CD14-positive monocyte (primary cell): ENCODE data around the gene TBC1D10A. TPM values are rescaled to one million over a fixed set of nuclear protein-coding genes. Genes with fewer than 3 reads are reported as not detected.

ENCODE experiments used
- DNase-seq, 3 donors: peaks; one replicate each; pipeline ENCODE4 v3.0.0-alpha.2; 2011 to 2022
- H2AFZ ChIP-seq: 2 replicates; pipeline ENCODE4 v1.6.0; 2012; ENCODE audit warnings: mild to moderate bottlenecking, low read depth, low read length, inconsistent platforms; ENCODE audit not compliant: insufficient read depth, poor library complexity, severe bottlenecking
- H3K27ac ChIP-seq, 2 donors: 1 replicate in 1 of 2; 2 replicates in 1 of 2; pipeline ENCODE4 v1.5.1; 2012 to 2013; ENCODE audit warnings: low read length in 2 of 2, control low read depth in 1 of 2, inconsistent platforms in 1 of 2, low read depth in 1 of 2, mild to moderate bottlenecking in 1 of 2
- H3K27me3 ChIP-seq, 2 donors: one replicate each; pipeline versions ENCODE4 v1.6.0 to v1.6.1; 2011 to 2013; ENCODE audit warnings: low read length in 2 of 2; ENCODE audit not compliant: control insufficient read depth in 2 of 2, insufficient read depth in 2 of 2
- H3K36me3 ChIP-seq, 2 donors: replicated peaks in 1 of 2; 1 replicate in 1 of 2; 2 replicates in 1 of 2; pipeline versions ENCODE4 v1.5.1 to v1.6.1; 2012 to 2013; ENCODE audit warnings: low read length in 2 of 2, control low read depth in 1 of 2, inconsistent platforms in 1 of 2, mild to moderate bottlenecking in 1 of 2; ENCODE audit not compliant: insufficient read depth in 2 of 2, control insufficient read depth in 1 of 2
- H3K4me1 ChIP-seq, 2 donors: 1 replicate in 1 of 2; 2 replicates in 1 of 2; pipeline versions ENCODE4 v1.5.1 to v1.6.1; 2012 to 2013; ENCODE audit warnings: low read length in 2 of 2, control low read depth in 1 of 2, inconsistent platforms in 1 of 2, mild to moderate bottlenecking in 1 of 2, moderate library complexity in 1 of 2; ENCODE audit not compliant: insufficient read depth in 2 of 2, control insufficient read depth in 1 of 2
- H3K4me2 ChIP-seq: replicated peaks from 2 replicates; pipeline ENCODE3; 2012; ENCODE audit warnings: low read length, moderate library complexity, mild to moderate bottlenecking; ENCODE audit not compliant: poor library complexity, severe bottlenecking; ENCODE audit errors: extremely low read depth
- H3K4me3 ChIP-seq, 3 experiments: fragments of 200-600 bp in 1 of 3; sonication (generic) in 1 of 3; replicated peaks in 1 of 3; 1 replicate in 2 of 3; 2 replicates in 1 of 3; pipeline ENCODE4 v1.5.1; 2011 to 2013; ENCODE audit warnings: low read length in 3 of 3, mild to moderate bottlenecking in 3 of 3, control low read depth in 2 of 3, low read depth in 2 of 3, inconsistent platforms in 1 of 3, moderate library complexity in 1 of 3
- H3K79me2 ChIP-seq: 2 replicates; pipeline ENCODE4 v1.6.0; 2012; ENCODE audit warnings: mild to moderate bottlenecking, control low read depth, inconsistent platforms, low read length, moderate library complexity; ENCODE audit not compliant: insufficient read depth
- H3K9ac ChIP-seq: 2 replicates; pipeline ENCODE4 v1.6.0; 2017; ENCODE audit warnings: low read length, mild to moderate bottlenecking; ENCODE audit not compliant: insufficient read depth, poor library complexity, severe bottlenecking
- H3K9me3 ChIP-seq, 2 donors: replicated peaks in 1 of 2; 1 replicate in 1 of 2; 2 replicates in 1 of 2; pipeline versions ENCODE4 v1.5.1 to v1.6.1; 2012 to 2013; ENCODE audit warnings: low read length in 2 of 2, control low read depth in 1 of 2; ENCODE audit not compliant: control insufficient read depth in 1 of 2, insufficient read depth in 1 of 2
- H4K20me1 ChIP-seq: 2 replicates; pipeline ENCODE4 v1.6.0; 2012; ENCODE audit warnings: mild to moderate bottlenecking, low read length, control low read depth, moderate library complexity; ENCODE audit not compliant: insufficient read depth
- H3K27ac Mint-ChIP-seq, 7 donors: one replicate each; pipeline ENCODE4 v1.8.0; 2020; ENCODE audit warnings: mild to moderate bottlenecking in 7 of 7, mixed read lengths in 7 of 7, moderate library complexity in 6 of 7, inconsistent platforms in 2 of 7
- H3K27me3 Mint-ChIP-seq, 3 donors: one replicate each; pipeline ENCODE4 v1.8.0; 2021 to 2022; ENCODE audit warnings: low read depth in 3 of 3, mild to moderate bottlenecking in 3 of 3, mixed read lengths in 3 of 3, moderate library complexity in 3 of 3, inconsistent platforms in 1 of 3
- H3K36me3 Mint-ChIP-seq, 2 donors: one replicate each; pipeline ENCODE4 v1.8.0; 2020; ENCODE audit warnings: mixed read lengths in 2 of 2, inconsistent platforms in 1 of 2, mild to moderate bottlenecking in 1 of 2
- H3K4me1 Mint-ChIP-seq: one replicate; pipeline ENCODE4 v1.8.0; 2020; ENCODE audit warnings: mild to moderate bottlenecking, mixed read lengths
- H3K4me3 Mint-ChIP-seq, 2 donors: one replicate each; pipeline ENCODE4 v1.8.0; 2020; ENCODE audit warnings: mild to moderate bottlenecking in 2 of 2, mixed read lengths in 2 of 2, moderate library complexity in 1 of 2
- H3K9me3 Mint-ChIP-seq, 7 donors: one replicate each; pipeline ENCODE4 v1.8.0; 2020 to 2022; ENCODE audit warnings: mixed read lengths in 7 of 7, mild to moderate bottlenecking in 6 of 7, moderate library complexity in 6 of 7, inconsistent platforms in 2 of 7
- WGBS: methylation state at CpG from one replicate; pipeline ENCODE4 v1.1.5; 2013; ENCODE audit warnings: missing lambda C conversion rate; ENCODE audit not compliant: insufficient coverage; 5-methylcytosine and 5-hydroxymethylcytosine counted together
- intact Hi-C, 2 donors: fragments of 100-400 bp; cut with micrococcal nuclease; formaldehyde crosslinking; loops; one replicate each; pipeline versions ENCODE4 v1.15.0 to v1.15.1; 2023
- polyA plus RNA-seq, 3 donors: library from polyadenylated mRNA; depleted of rRNA in 1 of 3; unstranded in 2 of 3; stranded (reverse) in 1 of 3; fragments of 300-500 nt in 2 of 3; fragments of >200 nt in 1 of 3; fragmentation: Illumina TruSeq in 2 of 3; gene quantifications; 1 replicate in 2 of 3; 2 replicates in 1 of 3; pipeline ENCODE4 v1.2.3, GENCODE V29; 2012 to 2021
- TF ChIP-seq, protein P1 (sequence below): fragments of 200-600 bp; IDR thresholded peaks from one replicate; pipeline ENCODE4 v1.8.0; 2022; ENCODE audit warnings: antibody characterized with exemption, mild to moderate bottlenecking

TBC1D10A gene
- polyA plus RNA-seq, 3 donors = 13.4 to 38.3 (median 21.8) TPM

- H3K4me1 ChIP-seq = peaks cover 23 to 32% of the 10 kb centered on the region in 2 donors
- peaks cover 23% of the 10 kb centered on the region for H4K20me1 ChIP-seq
- H3K9me3 ChIP-seq = no peaks in the 10 kb centered on the region
- no peak overlapping the region for H2AFZ ChIP-seq
- no peaks in the 10 kb centered on the region for H3K27me3 Mint-ChIP-seq
- no peaks in the 10 kb centered on the region for H3K27me3 ChIP-seq
- no peak overlapping the region for H3K9ac ChIP-seq
- H3K27ac ChIP-seq = no peak overlapping the region
- H3K36me3 Mint-ChIP-seq = peaks cover 54 to 61% of the 10 kb centered on the region in 2 donors
- H3K79me2 ChIP-seq = no peaks in the 10 kb centered on the region
- H3K4me3 ChIP-seq = no peak overlapping the region
- no peak overlapping the region for H3K4me3 Mint-ChIP-seq
- H3K9me3 Mint-ChIP-seq = peaks cover 0 to 4% (median 0%) of the 10 kb centered on the region in 7 donors
- WGBS = 95% methylated on average over 17 of the region's 18 CpGs
- TF ChIP-seq, protein P1, sequence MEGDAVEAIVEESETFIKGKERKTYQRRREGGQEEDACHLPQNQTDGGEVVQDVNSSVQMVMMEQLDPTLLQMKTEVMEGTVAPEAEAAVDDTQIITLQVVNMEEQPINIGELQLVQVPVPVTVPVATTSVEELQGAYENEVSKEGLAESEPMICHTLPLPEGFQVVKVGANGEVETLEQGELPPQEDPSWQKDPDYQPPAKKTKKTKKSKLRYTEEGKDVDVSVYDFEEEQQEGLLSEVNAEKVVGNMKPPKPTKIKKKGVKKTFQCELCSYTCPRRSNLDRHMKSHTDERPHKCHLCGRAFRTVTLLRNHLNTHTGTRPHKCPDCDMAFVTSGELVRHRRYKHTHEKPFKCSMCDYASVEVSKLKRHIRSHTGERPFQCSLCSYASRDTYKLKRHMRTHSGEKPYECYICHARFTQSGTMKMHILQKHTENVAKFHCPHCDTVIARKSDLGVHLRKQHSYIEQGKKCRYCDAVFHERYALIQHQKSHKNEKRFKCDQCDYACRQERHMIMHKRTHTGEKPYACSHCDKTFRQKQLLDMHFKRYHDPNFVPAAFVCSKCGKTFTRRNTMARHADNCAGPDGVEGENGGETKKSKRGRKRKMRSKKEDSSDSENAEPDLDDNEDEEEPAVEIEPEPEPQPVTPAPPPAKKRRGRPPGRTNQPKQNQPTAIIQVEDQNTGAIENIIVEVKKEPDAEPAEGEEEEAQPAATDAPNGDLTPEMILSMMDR = no peak
- intact Hi-C loops = loop anchor here in 1 of 2 donors (5.0 kb wide), 1 partner anchor 35 kb away; the partner anchor contains the start of gene TBC1D10A
- DNase-seq = no peak
- H3K27ac Mint-ChIP-seq = no peak overlapping the region
- H3K36me3 ChIP-seq = peaks cover 51 to 64% of the 10 kb centered on the region in 2 donors
- no peak overlapping the region for H3K4me2 ChIP-seq
- peaks cover 18% of the 10 kb centered on the region for H3K4me1 Mint-ChIP-seq
Measured at GRCh38 chr22:30292069-30292970, 34.4 kb downstream of the TBC1D10A start.

- Mint-ChIP-seq H3K27me3 (peaks cover 0 to 2% (median 0%) of the 10 kb centered on the region in 3 donors), H3K4me1 (peaks cover 27% of the 10 kb centered on the region), H3K36me3 (peaks cover 43 to 51% of the 10 kb centered on the region in 2 donors), H3K4me3 (no peak overlapping the region), H3K27ac (peak overlapping the region in 4 of 7 donors; percentile 26 to 50 (median 36)), H3K9me3 (peaks cover 0 to 4% (median 0%) of the 10 kb centered on the region in 7 donors)
- intact Hi-C loops = loop anchor here in 1 of 2 donors (5.0 kb wide), 1 partner anchor 36 kb away; the partner anchor contains the start of gene TBC1D10A
- Histone ChIP-seq H4K20me1 (peaks cover 17% of the 10 kb centered on the region), H3K4me2 (no peak overlapping the region), H3K79me2 (no peaks in the 10 kb centered on the region), H3K27ac (peak overlapping the region in 1 of 2 donors; percentile 46), H3K4me1 (peaks cover 23 to 40% of the 10 kb centered on the region in 2 donors), H3K9me3 (no peaks in the 10 kb centered on the region), H3K4me3 (no peak overlapping the region), H3K27me3 (no peaks in the 10 kb centered on the region), H3K36me3 (peaks cover 43 to 54% of the 10 kb centered on the region in 2 donors), H2AFZ (no peak overlapping the region), H3K9ac (no peak overlapping the region)
- WGBS = 93% methylated on average over 9 of the region's 13 CpGs
- TF ChIP-seq, protein P1 = no peak
- no peak for DNase-seq
Measured at GRCh38 chr22:30291058-30291892, 35.5 kb downstream of the TBC1D10A start.
